ENCODE measurements around the gene APOO. TPM values are rescaled to one million over a fixed set of nuclear protein-coding genes. Genes with fewer than 3 reads are reported as not detected.

The APOO gene
- total RNA-seq, 1 donor from 2014 or later = 78.2 TPM

GRCh38 chrX:23945206-23945605 is 37.5 kb upstream of the APOO start:
- no peaks in the 10 kb centered on the region for H3K36me3 Mint-ChIP-seq
- H3K4me1 Mint-ChIP-seq (ENCODE audit: unreplicated experiment) = peaks cover 13% of the 10 kb centered on the region
- no peaks in the 10 kb centered on the region for H3K9me3 Mint-ChIP-seq
- peaks cover 5% of the 10 kb centered on the region for H3K27me3 Mint-ChIP-seq
- DNase-seq (ENCODE audit: extremely low spot score, unreplicated experiment) = no peak
- H3K4me3 Mint-ChIP-seq = no peak overlapping the region
- H3K27ac Mint-ChIP-seq = no peak overlapping the region
- no peak for TF ChIP-seq CTCF (conservative IDR thresholded peaks at IDR 0.05)

- Mint-ChIP-seq H3K4me3 (no peak overlapping the region), H3K36me3 (no peaks in the 10 kb centered on the region), H3K27ac (no peak overlapping the region), H3K9me3 (no peaks in the 10 kb centered on the region), H3K27me3 (peaks cover 7% of the 10 kb centered on the region), H3K4me1 (ENCODE audit: unreplicated experiment) (peaks cover 13% of the 10 kb centered on the region)
- TF ChIP-seq CTCF (conservative IDR thresholded peaks at IDR 0.05) = no peak
- DNase-seq (ENCODE audit: extremely low spot score, unreplicated experiment) = no peak
These were observed 36.5 kb upstream of the APOO start for GRCh38 chrX:23944234-23944633.

GRCh38 chrX:23939203-23939602 is 31.5 kb upstream of the APOO start:
- Mint-ChIP-seq H3K9me3 (no peaks in the 10 kb centered on the region), H3K27me3 (peaks cover 14% of the 10 kb centered on the region), H3K27ac (no peak overlapping the region), H3K36me3 (no peaks in the 10 kb centered on the region), H3K4me1 (ENCODE audit: unreplicated experiment) (peaks cover 11% of the 10 kb centered on the region), H3K4me3 (no peak overlapping the region)
- no peak for TF ChIP-seq CTCF (conservative IDR thresholded peaks at IDR 0.05)
- no peak for DNase-seq (ENCODE audit: extremely low spot score, unreplicated experiment)

GRCh38 chrX:23938690-23939089 is 31.0 kb upstream of the APOO start:
- H3K36me3 Mint-ChIP-seq = no peaks in the 10 kb centered on the region

GRCh38 chrX:23937100-23937499 is 29.4 kb upstream of the APOO start:
- Mint-ChIP-seq H3K9me3 (no peaks in the 10 kb centered on the region), H3K4me3 (no peak overlapping the region), H3K4me1 (ENCODE audit: unreplicated experiment) (peaks cover 12% of the 10 kb centered on the region), H3K27ac (no peak overlapping the region), H3K27me3 (peaks cover 18% of the 10 kb centered on the region), H3K36me3 (no peaks in the 10 kb centered on the region)
- no peak for DNase-seq (ENCODE audit: extremely low spot score, unreplicated experiment)
- TF ChIP-seq CTCF (conservative IDR thresholded peaks at IDR 0.05) = peak; percentile 35

More at GRCh38 chrX:23938690-23939089, 31.0 kb upstream of the APOO start:
- DNase-seq (ENCODE audit: extremely low spot score, unreplicated experiment) = no peak
- Mint-ChIP-seq H3K4me3 (no peak overlapping the region), H3K9me3 (no peaks in the 10 kb centered on the region), H3K27ac (no peak overlapping the region), H3K27me3 (peaks cover 14% of the 10 kb centered on the region), H3K4me1 (ENCODE audit: unreplicated experiment) (peaks cover 11% of the 10 kb centered on the region)
- no peak for TF ChIP-seq CTCF (conservative IDR thresholded peaks at IDR 0.05)

GRCh38 chrX:23936180-23936579 is 28.4 kb upstream of the APOO start:
- no peak for TF ChIP-seq CTCF (conservative IDR thresholded peaks at IDR 0.05)
- Mint-ChIP-seq H3K9me3 (no peaks in the 10 kb centered on the region), H3K27ac (no peak overlapping the region), H3K4me1 (ENCODE audit: unreplicated experiment) (peaks cover 16% of the 10 kb centered on the region), H3K36me3 (no peaks in the 10 kb centered on the region), H3K4me3 (no peak overlapping the region), H3K27me3 (peaks cover 20% of the 10 kb centered on the region)
- no peak for DNase-seq (ENCODE audit: extremely low spot score, unreplicated experiment)

Measured in type B pancreatic cell (in vitro differentiated cells).